8988T (cell line): ENCODE results near the gene RNASE7.
A peak's percentile ranks its signal among the peaks of the same experiment; 100 is the strongest.

Experiments
- DNase-seq: peaks from one replicate; pipeline ENCODE4 v3.0.0; 2011

RNASE7 gene

DNA sequence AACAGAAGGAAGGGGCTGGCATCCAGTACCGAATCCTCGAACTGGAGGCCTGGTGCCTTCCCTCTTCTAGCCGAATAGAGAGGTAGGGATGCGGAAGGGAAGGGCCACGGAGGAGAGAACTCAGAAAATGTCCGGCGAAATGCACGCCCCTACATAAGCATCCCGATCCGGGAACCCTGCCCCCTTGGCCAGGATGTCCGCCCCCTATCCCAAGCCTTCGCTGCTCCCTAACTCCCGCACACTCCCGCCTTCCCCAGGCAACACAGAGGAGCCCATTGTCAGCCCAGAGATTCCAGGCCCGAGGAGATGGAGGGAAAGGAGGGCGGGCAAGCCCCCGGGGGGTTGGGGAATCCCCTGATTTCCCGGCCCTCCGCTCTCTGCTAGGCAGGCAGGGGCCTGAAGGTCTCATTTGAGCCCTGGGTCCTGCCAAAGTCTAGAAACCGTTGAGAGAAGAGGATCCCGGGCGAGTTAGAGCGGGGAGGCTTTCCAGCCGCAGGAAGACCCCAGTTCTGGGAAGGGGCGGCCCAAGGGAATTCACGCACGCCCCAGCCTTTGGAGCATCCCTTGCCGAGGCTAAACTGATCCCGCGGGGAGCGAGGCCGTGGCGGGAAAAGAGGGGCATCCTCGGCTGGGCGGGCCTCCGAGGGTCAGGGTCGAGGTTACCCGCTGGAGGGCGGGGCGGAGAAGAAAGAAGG, 27.4 kb downstream of the RNASE7 start:
- no peak for DNase-seq

DNA sequence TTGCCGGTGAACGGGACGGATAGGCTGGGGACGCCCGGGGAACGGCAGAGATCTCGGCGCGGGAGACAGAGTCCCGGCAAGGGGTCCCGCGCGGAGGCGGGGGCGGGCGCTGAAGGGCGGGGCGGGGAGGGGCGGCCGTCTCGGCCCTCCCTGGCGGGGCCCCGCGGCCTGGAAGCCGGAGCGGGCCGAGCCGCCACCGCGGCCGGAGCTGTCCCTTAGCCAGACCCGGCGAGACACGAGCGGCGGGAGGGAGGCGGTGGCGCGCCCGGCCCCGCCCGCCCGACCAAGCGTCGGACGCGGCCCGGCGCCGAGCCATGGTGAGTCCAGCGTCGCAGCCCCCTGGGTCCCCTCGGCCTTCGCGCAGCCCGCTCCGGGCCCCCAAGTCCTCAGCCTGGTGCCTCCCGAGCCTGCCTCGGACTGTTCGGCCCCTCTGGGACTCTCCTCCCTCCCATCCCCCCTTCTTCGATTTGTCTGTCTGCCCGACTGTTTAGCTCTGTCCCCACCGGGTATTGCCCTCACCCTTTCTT, 28.0 kb downstream of the RNASE7 start, which contains the start of gene ARHGEF40:
Gene ARHGEF40, plus strand, starts transcription at position 222 of the 527 bp plus-strand sequence. Its CDS starts 93 bp downstream, at position 315.
- no peak for DNase-seq

GRCh38 chr14:21070610-21071224, 28.6 kb downstream of the RNASE7 start:
- no peak for DNase-seq

- DNase-seq: peak; percentile 76
Measured at GRCh38 chr14:21071225-21072030, 29.3 kb downstream of the RNASE7 start.

DNA sequence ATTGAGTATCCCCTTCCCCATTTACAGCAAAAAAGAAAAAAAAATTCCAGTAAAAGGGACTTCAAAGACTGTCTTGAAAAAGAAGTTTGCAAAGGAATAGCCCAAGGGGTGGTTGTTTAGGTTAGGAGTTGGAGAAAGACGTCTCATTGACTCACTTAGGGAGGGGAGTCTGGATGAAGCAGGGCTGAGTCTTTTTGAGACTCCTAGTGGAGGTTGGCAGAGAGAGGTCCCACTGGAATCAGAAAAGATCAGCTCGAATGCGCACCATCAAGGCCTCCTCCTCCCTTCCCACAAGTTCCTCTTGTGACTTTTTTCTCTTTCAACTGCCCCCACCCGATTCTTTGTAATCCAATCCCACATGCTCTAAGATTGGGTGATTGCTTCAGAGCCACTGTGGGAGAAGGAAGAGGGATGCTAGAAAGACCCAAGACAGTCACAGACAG, 29.9 kb downstream of the RNASE7 start:
- DNase-seq: no peak

GRCh38 chr14:21072781-21073339, 30.7 kb downstream of the RNASE7 start:
- DNase-seq: no peak

DNA sequence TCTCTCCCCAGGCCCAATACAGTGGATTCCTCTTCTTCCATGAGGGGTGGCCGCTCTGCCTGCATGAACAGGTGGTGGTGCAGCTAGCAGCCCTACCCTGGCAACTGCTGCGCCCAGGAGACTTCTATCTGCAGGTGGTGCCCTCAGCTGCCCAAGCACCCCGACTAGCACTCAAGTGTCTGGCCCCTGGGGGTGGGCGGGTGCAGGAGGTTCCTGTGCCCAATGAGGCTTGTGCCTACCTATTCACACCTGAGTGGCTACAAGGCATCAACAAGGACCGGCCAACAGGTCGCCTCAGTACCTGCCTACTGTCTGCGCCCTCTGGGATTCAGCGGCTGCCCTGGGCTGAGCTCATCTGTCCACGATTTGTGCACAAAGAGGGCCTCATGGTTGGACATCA, 31.8 kb downstream of the RNASE7 start:
- no peak for DNase-seq

- DNase-seq: no peak
Measured at GRCh38 chr14:21074398-21075272, 32.5 kb downstream of the RNASE7 start.

DNA sequence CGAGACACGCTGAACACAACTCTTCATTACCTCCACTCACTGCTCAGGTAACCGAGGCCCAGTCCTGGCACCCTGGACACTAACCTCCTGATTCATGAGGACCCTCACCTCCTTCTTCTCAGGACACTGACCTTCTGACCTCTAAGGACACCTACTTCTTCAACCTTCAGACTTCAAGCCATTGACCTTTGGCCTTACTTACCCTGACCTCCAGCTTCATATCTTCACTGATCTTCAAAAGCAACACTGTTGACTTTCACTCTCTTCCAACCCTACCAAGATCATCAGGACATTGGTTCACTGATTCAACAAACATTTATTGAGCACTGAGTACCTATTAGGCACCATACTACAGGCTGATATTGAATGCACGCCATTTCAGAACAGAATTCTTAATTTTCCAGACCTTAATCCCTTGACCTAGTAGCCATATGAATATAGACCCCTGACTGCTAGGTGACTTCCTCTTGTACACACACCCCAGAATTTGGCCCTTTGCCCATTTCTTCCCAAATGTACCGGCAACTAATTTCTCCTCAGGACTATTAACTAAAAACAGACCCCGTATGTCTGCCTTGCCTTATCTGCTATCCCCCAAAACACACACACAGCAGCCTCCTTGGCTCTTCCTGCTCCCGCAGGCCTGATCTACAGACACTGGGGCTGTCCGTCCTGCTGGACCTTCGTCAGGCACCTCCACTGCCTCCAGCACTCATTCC, 33.7 kb downstream of the RNASE7 start:
- DNase-seq: no peak

DNA sequence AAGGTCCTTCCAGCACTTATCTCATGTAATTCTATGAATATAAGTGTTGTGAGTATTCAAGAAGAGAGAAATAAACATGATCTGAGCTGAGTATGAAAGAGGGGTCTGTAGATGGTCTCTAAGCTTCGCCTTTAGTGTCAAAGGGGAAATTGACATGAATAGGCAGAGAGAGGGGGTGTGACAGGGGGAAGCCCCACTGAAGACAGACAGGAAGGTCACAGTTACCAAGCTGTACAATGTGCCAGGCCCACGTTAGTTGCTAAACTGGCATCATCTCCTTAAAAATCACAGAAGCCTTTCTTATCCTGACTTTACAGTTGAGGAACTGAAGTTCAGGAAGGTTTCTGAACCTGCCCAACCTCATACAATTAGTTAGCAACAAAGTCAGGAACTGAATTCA, 35.5 kb downstream of the RNASE7 start:
- DNase-seq: no peak

DNA sequence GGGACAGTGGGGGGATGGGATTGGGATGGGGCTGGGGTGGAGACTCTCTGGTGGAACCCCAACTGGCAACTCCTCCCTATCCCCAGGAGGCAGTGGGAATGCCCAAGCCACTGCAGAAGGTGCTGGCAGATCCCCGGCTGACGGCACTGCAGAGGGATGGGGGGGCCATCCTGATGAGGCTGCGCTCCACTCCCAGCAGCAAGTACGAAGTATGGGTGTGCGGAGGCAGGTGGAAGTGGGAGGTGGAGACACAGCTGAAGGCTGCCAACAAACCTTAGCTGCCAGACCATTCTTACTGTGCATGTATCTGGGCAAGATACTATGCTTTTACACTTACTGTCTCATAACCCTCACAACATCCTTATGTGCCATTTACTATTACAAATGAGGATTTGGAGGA, 36.1 kb downstream of the RNASE7 start:
- no peak for DNase-seq

DNA sequence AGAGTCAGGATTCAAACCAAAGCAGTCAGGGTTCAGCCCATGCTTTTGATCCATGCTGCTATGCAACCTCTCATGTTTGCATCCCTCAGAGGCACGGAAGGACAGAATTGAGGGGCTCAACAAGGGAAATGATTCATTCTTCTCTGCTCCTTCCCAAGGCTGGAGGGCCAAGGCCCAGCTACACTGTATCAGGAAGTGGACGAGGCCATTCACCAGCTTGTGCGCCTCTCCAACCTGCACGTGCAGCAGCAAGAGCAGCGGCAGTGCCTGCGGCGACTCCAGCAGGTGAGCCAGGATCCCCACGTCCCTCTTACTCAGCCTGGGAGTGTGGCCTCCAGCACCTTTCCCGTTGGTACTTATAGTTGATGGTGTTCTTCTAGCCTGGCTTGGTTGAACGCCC, 36.6 kb downstream of the RNASE7 start:
- DNase-seq: no peak

GRCh38 chr14:21081521-21082142, 39.5 kb downstream of the RNASE7 start:
- DNase-seq: no peak

DNA sequence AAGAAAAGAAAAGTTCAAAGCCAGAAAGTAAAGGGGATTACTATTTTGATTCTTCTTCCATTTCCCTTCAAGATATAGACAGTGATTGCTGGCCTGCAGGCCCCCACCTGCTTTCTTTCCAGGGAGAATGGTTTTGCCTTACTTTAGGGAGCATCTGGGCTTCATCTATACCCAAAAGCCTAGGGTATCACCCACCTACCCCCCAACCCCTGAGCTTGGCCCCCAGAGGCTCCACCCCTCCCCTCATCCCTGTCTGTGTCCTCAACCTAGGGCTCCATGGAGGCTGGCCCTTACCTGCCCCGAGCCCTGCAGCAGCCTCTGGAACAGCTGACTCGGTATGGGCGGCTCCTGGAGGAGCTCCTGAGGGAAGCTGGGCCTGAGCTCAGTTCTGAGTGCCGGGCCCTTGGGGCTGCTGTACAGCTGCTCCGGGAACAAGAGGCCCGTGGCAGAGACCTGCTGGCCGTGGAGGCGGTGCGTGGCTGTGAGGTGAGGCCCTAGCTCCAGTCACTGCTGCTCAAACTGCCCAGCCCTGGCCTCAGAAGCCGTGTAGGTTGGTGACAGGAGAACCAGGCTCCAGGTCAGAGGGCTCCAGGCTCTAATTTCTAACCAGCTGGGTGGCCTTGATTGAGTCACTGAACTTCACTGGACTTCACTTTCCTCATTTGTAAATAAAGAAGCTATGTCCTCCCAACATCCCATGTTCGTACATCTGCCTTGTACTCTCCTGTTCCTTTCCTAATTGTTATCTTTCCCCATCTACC, 41.6 kb downstream of the RNASE7 start:
- no peak for DNase-seq

- no peak for DNase-seq
Measured at GRCh38 chr14:21084396-21084795, 42.2 kb downstream of the RNASE7 start.

DNA sequence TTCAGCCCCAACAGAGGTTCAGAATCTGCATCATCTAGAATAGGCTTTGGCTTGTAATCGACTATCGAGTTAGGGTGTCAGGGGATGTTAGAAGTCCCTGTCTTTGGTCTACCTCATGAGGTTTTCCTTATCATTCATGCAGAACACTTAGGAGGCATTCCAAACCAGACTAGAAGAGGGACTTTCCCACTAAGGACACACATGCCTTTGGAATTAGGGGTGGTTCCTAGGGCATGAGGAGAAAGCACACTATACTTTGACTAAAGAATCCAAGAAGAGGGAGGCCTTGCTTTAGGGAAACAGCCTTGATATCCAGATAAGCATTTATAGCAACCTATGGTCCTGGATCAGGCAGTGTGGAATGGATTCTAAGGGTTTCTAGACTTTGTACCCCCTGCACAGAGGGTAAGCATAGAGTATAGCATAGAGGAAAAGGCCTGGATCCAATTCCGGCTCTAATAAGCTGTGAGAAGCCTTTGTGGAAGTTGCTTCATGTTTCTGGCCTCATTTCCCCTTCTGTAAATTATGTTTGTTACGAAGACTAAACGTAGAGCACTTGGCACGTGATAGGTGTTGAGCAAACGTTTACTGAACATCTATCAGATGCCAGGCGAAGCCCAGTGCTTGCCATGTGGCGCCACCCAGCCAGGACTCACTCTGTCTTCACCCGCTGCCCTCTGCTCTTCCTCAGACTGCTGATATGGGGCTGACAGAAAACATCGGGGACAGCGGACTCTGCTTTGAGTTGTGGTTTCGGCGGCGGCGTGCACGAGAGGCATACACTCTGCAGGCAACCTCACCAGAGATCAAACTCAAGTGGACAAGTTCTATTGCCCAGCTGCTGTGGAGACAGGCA, 43.1 kb downstream of the RNASE7 start:
- no peak for DNase-seq

GRCh38 chr14:21086908-21087293, 44.7 kb downstream of the RNASE7 start:
- no peak for DNase-seq

DNA sequence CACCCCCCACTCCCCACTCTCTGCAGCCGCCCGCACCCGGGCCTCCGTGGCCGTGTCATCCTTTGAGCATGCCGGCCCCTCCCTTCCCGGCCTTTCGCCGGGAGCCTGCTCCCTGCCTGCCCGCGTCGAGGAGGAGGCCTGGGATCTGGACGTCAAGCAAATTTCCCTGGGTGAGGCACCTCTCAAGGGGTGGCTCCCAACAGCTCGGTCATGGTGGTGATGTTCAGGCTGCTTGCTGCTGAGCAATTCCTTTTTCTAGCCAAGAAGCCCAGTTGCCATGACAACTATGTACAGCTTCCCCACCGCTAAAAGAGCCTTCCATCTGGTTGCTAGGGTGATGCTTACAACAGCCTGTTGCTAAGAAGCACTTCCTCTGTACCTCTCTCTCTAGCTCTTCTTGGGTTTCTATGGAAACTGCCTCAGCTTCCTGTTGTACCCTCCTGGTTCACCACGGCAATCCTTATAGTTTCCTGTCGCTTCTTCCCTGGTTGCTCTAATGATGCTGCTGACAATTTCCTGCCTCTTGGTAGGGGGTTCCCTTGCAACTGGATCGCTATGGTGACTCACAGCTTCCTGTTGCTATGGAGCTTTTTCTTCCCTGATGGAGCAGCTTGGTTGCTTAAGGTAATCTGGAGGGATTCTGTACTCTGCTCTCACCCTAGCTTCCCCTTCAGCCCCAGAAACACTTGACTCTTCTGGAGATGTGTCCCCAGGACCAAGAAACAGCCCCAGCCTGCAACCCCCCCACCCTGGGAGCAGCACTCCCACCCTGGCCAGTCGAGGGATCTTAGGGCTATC, 45.3 kb downstream of the RNASE7 start:
- peak; percentile 73 for DNase-seq
